Uterus (tissue), 2 donors: ENCODE measurements around the gene BACH2.

Experiments
- POLR2A ChIP-seq, 2 donors: fragments of 450-650 bp; IDR thresholded peaks; one replicate each; pipeline ENCODE4 v1.6.1; 2016; ENCODE audit warnings: antibody characterized with exemption in 2 of 2, mild to moderate bottlenecking in 1 of 2, moderate library complexity in 1 of 2
- TF ChIP-seq, protein P1 (sequence below), 4 experiments: fragments of 200-600 bp in 2 of 4; fragments of 450-650 bp in 2 of 4; sonication (generic) in 2 of 4; IDR thresholded peaks; one replicate each; pipeline ENCODE4 v1.5.1; 2016 to 2019; ENCODE audit warnings: antibody characterized with exemption in 4 of 4, mild to moderate bottlenecking in 2 of 4, moderate library complexity in 1 of 4

GRCh38 chr6:90040931-90041330 lies 255.7 kb downstream of the BACH2 start:
- TF ChIP-seq, protein P1, sequence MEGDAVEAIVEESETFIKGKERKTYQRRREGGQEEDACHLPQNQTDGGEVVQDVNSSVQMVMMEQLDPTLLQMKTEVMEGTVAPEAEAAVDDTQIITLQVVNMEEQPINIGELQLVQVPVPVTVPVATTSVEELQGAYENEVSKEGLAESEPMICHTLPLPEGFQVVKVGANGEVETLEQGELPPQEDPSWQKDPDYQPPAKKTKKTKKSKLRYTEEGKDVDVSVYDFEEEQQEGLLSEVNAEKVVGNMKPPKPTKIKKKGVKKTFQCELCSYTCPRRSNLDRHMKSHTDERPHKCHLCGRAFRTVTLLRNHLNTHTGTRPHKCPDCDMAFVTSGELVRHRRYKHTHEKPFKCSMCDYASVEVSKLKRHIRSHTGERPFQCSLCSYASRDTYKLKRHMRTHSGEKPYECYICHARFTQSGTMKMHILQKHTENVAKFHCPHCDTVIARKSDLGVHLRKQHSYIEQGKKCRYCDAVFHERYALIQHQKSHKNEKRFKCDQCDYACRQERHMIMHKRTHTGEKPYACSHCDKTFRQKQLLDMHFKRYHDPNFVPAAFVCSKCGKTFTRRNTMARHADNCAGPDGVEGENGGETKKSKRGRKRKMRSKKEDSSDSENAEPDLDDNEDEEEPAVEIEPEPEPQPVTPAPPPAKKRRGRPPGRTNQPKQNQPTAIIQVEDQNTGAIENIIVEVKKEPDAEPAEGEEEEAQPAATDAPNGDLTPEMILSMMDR (IDR thresholded peaks at IDR 0.05), result no peak
- TF ChIP-seq POLR2A (IDR thresholded peaks at IDR 0.05), result no peak
